T47D (cell line): Measurements from ENCODE around the gene CHST12.

Source experiments
- DNase-seq, 2 experiments: peaks; one replicate each; pipeline versions ENCODE4 v3.0.0 to v3.0.0-alpha.2; 2011 to 2012; ENCODE audit warnings: low read depth in 1 of 2, low spot score in 1 of 2
- JUND ChIP-seq: IDR thresholded peaks from 2 replicates; pipeline ENCODE4 v1.6.1; 2012; ENCODE audit warnings: low read depth
- in situ Hi-C: cut with HindIII; loops from 2 replicates; pipeline ENCODE4 v1.10.0; 2016; ENCODE audit warnings: low sequenced_read_pairs, low pct_unique_long_range_greater_than_20kb

CHST12 gene

GRCh38 chr7:2403014-2403717 is at the start of gene CHST12:
CHST12 (plus strand) TSS chr7:2403611; CDS start chr7:2432640, 29,029 bp downstream.
- in situ Hi-C loops: no loop called here
- no peak for TF ChIP-seq JUND
- peak; percentile 96 to 99 for DNase-seq

GRCh38 chr7:2353936-2354185 is 49.5 kb upstream of the CHST12 start:
- in situ Hi-C loops: no loop called here
- peak; percentile 96 to 97 for DNase-seq
- TF ChIP-seq JUND: no peak

GRCh38 chr7:2354186-2354938 is 49.0 kb upstream of the CHST12 start, which contains the start of gene EIF3B:
EIF3B (plus strand) TSS chr7:2354827; CDS start chr7:2354922, 95 bp downstream.
- in situ Hi-C loops: no loop called here
- TF ChIP-seq JUND: peak; percentile 33
- DNase-seq: peak; percentile 98 to 99

GRCh38 chr7:2354939-2355704 is 48.3 kb upstream of the CHST12 start:
- no peak for TF ChIP-seq JUND
- DNase-seq: peak in 1 of 2 experiments; percentile 33
- in situ Hi-C loops: no loop called here

- in situ Hi-C loops: no loop called here
- TF ChIP-seq JUND: no peak
- no peak for DNase-seq
Measured at GRCh38 chr7:2355705-2356008, 47.8 kb upstream of the CHST12 start.

- in situ Hi-C loops: no loop called here
Measured at GRCh38 chr7:2357165-2357564, 46.2 kb upstream of the CHST12 start.

GRCh38 chr7:2357571-2357970 is 45.8 kb upstream of the CHST12 start:
- in situ Hi-C loops: no loop called here
- DNase-seq: no peak

More at GRCh38 chr7:2357165-2357564, 46.2 kb upstream of the CHST12 start:
- TF ChIP-seq JUND: no peak
- DNase-seq: peak in 1 of 2 experiments; percentile 16

GRCh38 chr7:2358968-2359527 is 44.4 kb upstream of the CHST12 start:
- no peak for TF ChIP-seq JUND
- in situ Hi-C loops: no loop called here
- DNase-seq: no peak

More at GRCh38 chr7:2357571-2357970, 45.8 kb upstream of the CHST12 start:
- no peak for TF ChIP-seq JUND

- DNase-seq: no peak
Measured at GRCh38 chr7:2359610-2360009, 43.8 kb upstream of the CHST12 start.

GRCh38 chr7:2360796-2361195 is 42.6 kb upstream of the CHST12 start:
- in situ Hi-C loops: no loop called here
- DNase-seq: no peak
- TF ChIP-seq JUND: no peak

More at GRCh38 chr7:2359610-2360009, 43.8 kb upstream of the CHST12 start:
- in situ Hi-C loops: no loop called here
- no peak for TF ChIP-seq JUND

- no peak for TF ChIP-seq JUND
- no peak for DNase-seq
- in situ Hi-C loops: no loop called here
Measured at GRCh38 chr7:2362385-2363088, 40.9 kb upstream of the CHST12 start.

GRCh38 chr7:2369139-2369538 is 34.3 kb upstream of the CHST12 start:
- no peak for TF ChIP-seq JUND
- no peak for DNase-seq
- in situ Hi-C loops: no loop called here
